Esophagus muscularis mucosa (tissue), 4 donors: ENCODE results near the gene EXOC6B. TPM values are rescaled to one million over a fixed set of nuclear protein-coding genes. Genes with fewer than 3 reads are reported as not detected.

Experiments
- DNase-seq: peaks from one replicate; pipeline ENCODE4 v3.0.0-alpha.2; 2017; ENCODE audit errors: extremely low spot score
- H3K27ac ChIP-seq, 4 donors: fragments of 200-600 bp; sonication (generic); replicated peaks in 1 of 4; 1 replicate in 3 of 4; 2 replicates in 1 of 4; pipeline ENCODE4 v1.5.1; 2016 to 2019; ENCODE audit warnings: mild to moderate bottlenecking in 1 of 4
- H3K27me3 ChIP-seq, 4 donors: fragments of 200-600 bp; sonication (generic); one replicate each; pipeline versions ENCODE4 v1.5.1 to v1.6.0; 2016 to 2019
- H3K36me3 ChIP-seq, 4 donors: fragments of 200-600 bp; sonication (generic); one replicate each; pipeline ENCODE4 v1.5.1; 2016 to 2019
- H3K4me1 ChIP-seq, 4 donors: fragments of 200-600 bp; sonication (generic); one replicate each; pipeline ENCODE4 v1.5.1; 2016 to 2019
- H3K4me3 ChIP-seq, 4 donors: fragments of 200-600 bp; sonication (generic); 1 replicate in 2 of 4; 2 replicates in 2 of 4; pipeline ENCODE4 v1.5.1; 2016 to 2019; ENCODE audit warnings: mild to moderate bottlenecking in 4 of 4, moderate library complexity in 1 of 4
- H3K9me3 ChIP-seq, 4 donors: fragments of 200-600 bp; sonication (generic); 1 replicate in 3 of 4; 2 replicates in 1 of 4; pipeline ENCODE4 v1.5.1; 2016 to 2019
- CTCF ChIP-seq, 3 experiments: fragments of 200-600 bp in 2 of 3; fragments of 450-650 bp in 1 of 3; sonication (generic) in 2 of 3; IDR thresholded peaks; one replicate each; pipeline ENCODE4 v1.5.1; 2017 to 2019; ENCODE audit warnings: antibody characterized with exemption in 3 of 3, mild to moderate bottlenecking in 2 of 3, moderate library complexity in 1 of 3
- EP300 ChIP-seq: sonication (generic); formaldehyde crosslinking; IDR thresholded peaks from one replicate; pipeline ENCODE4 v1.6.1; 2017; ENCODE audit warnings: antibody characterized with exemption
- POLR2A ChIP-seq: fragments of 450-650 bp; IDR thresholded peaks from one replicate; pipeline ENCODE4 v1.6.1; 2017; ENCODE audit warnings: antibody characterized with exemption, moderate library complexity, mild to moderate bottlenecking, low read depth
- POLR2AphosphoS5 ChIP-seq, 2 donors: sonication (generic); formaldehyde crosslinking; IDR thresholded peaks; one replicate each; pipeline ENCODE4 v1.6.1; 2017; ENCODE audit warnings: antibody characterized with exemption in 2 of 2
- WGBS: methylation state at CpG from one replicate; pipeline ENCODE4 v1.1.5; 2018; 5-methylcytosine and 5-hydroxymethylcytosine counted together
- intact Hi-C: fragments of 100-400 bp; cut with DNase I; formaldehyde crosslinking; loops from one replicate; pipeline ENCODE4 v1.15.1; 2023
- total RNA-seq, 4 donors: library from RNA; depleted of rRNA; stranded (reverse); fragments of >200 nt; gene quantifications; one replicate each; pipeline versions ENCODE4 v1.1.0 to v1.2.1, GENCODE V29; 2016

EXOC6B gene
- total RNA-seq, 4 donors from 2014 or later, result 24.5 to 45.9 (median 37.4) TPM

GRCh38 chr2:72143441-72144273, 682.2 kb downstream of the EXOC6B start:
- intact Hi-C loops, result loop anchor here (10.0 kb wide), 1 partner anchor 601 kb away; no protein-coding TSS in a partner anchor
- no peak for DNase-seq
- 48% methylated on average over 32 of the region's 65 CpGs for WGBS
- Histone ChIP-seq H3K4me3 (peak overlapping the region; percentile 47 to 61 (median 56)), H3K27me3 (peaks cover 11 to 52% (median 41%) of the 10 kb centered on the region in 4 donors), H3K27ac (peak overlapping the region; percentile 15 to 60 (median 50)), H3K36me3 (no peaks in the 10 kb centered on the region), H3K4me1 (peaks cover 58 to 67% (median 66%) of the 10 kb centered on the region in 4 donors), H3K9me3 (no peaks in the 10 kb centered on the region)
- TF ChIP-seq CTCF (IDR thresholded peaks at IDR 0.05) (no peak), POLR2AphosphoS5 (IDR thresholded peaks at IDR 0.05) (no peak), EP300 (no peak), POLR2A (no peak)

- intact Hi-C loops, result loop anchor here (10.0 kb wide), 1 partner anchor 602 kb away; no protein-coding TSS in a partner anchor
- H3K4me3 ChIP-seq, result peak overlapping the region; percentile 47 to 61 (median 56)
- H3K36me3 ChIP-seq, result no peaks in the 10 kb centered on the region
- TF ChIP-seq EP300, result no peak
- no peak for TF ChIP-seq POLR2A
- peak in 1 of 2 donors; percentile 74 for TF ChIP-seq POLR2AphosphoS5 (IDR thresholded peaks at IDR 0.05)
- peak in 1 of 3 experiments; percentile 10 for TF ChIP-seq CTCF (IDR thresholded peaks at IDR 0.05)
- WGBS, result 20% methylated on average over 36 of the region's 50 CpGs
- no peak for DNase-seq
- H3K4me1 ChIP-seq, result peaks cover 62 to 71% (median 68%) of the 10 kb centered on the region in 4 donors
- no peaks in the 10 kb centered on the region for H3K9me3 ChIP-seq
- peaks cover 7 to 47% (median 37%) of the 10 kb centered on the region in 4 donors for H3K27me3 ChIP-seq
- H3K27ac ChIP-seq, result peak overlapping the region; percentile 15 to 54 (median 45)
Measured at GRCh38 chr2:72142570-72143440, 683.0 kb downstream of the EXOC6B start.

GRCh38 chr2:72141881-72142451, 683.9 kb downstream of the EXOC6B start:
- intact Hi-C loops, result loop anchor here (10.0 kb wide), 1 partner anchor 603 kb away; no protein-coding TSS in a partner anchor
- Histone ChIP-seq H3K9me3 (no peaks in the 10 kb centered on the region), H3K27me3 (peaks cover 0 to 39% (median 28%) of the 10 kb centered on the region in 4 donors), H3K36me3 (no peaks in the 10 kb centered on the region), H3K4me1 (peaks cover 57 to 71% (median 66%) of the 10 kb centered on the region in 4 donors), H3K27ac (no peak overlapping the region), H3K4me3 (no peak overlapping the region)
- WGBS, result 81% methylated on average over 13 of the region's 13 CpGs
- no peak for DNase-seq
- TF ChIP-seq CTCF (IDR thresholded peaks at IDR 0.05), result no peak
- TF ChIP-seq EP300, result no peak
- no peak for TF ChIP-seq POLR2AphosphoS5 (IDR thresholded peaks at IDR 0.05)
- no peak for TF ChIP-seq POLR2A

- H3K4me3 ChIP-seq, result no peak overlapping the region
- H3K36me3 ChIP-seq, result no peaks in the 10 kb centered on the region
- H3K4me1 ChIP-seq, result peaks cover 52 to 62% (median 58%) of the 10 kb centered on the region in 4 donors
- no peak overlapping the region for H3K27ac ChIP-seq
- peaks cover 0 to 30% (median 20%) of the 10 kb centered on the region in 4 donors for H3K27me3 ChIP-seq
- H3K9me3 ChIP-seq, result no peaks in the 10 kb centered on the region
- TF ChIP-seq POLR2A (no peak), EP300 (no peak), POLR2AphosphoS5 (IDR thresholded peaks at IDR 0.05) (no peak), CTCF (IDR thresholded peaks at IDR 0.05) (no peak)
- WGBS, result 100% methylated on average over 2 of the region's 5 CpGs
- DNase-seq, result no peak
- intact Hi-C loops, result loop anchor here (10.0 kb wide), 1 partner anchor 604 kb away; no protein-coding TSS in a partner anchor
Measured at GRCh38 chr2:72141032-72141645, 684.7 kb downstream of the EXOC6B start.
